Measurements from ENCODE around the gene TIMP4. TPM values are rescaled to one million over a fixed set of nuclear protein-coding genes. Genes with fewer than 3 reads are reported as not detected.

The TIMP4 gene
- total RNA-seq, 1 experiment from 2014 or later: not detected

- no peaks in the 10 kb centered on the region for H3K4me1 ChIP-seq (ENCODE audit: control insufficient read depth, insufficient read depth, low read length)
- no TSS peak for BruUV-seq (replicated peaks)
- no peak for DNase-seq (ENCODE audit: low read depth, low spot score)
- POLR2A ChIA-PET: no interaction called here
- H3K4me3 ChIP-seq (ENCODE audit: low read depth in 2 of 2, low read length in 2 of 2): no peak overlapping the region
- H3K27ac ChIP-seq (ENCODE audit: low read length): no peak overlapping the region
- no peak for TF ChIP-seq POLR2AphosphoS5 (IDR thresholded peaks at IDR 0.05; ENCODE audit: low read depth, low read length)
- no peak for TF ChIP-seq REST (IDR thresholded peaks at IDR 0.05; ENCODE audit: insufficient read depth in 1 of 2, low read depth in 2 of 2, low read length in 1 of 2)
- no peak for TF ChIP-seq TCF7L2 (IDR thresholded peaks at IDR 0.05; ENCODE audit: low read depth, low read length)
- TF ChIP-seq CTCF (IDR thresholded peaks at IDR 0.05): no peak
- no peak for TF ChIP-seq SIN3A (IDR thresholded peaks at IDR 0.05; ENCODE audit: borderline replicate concordance, insufficient read depth, low read depth, low read length)
- CTCF ChIA-PET: interaction anchor here (1.1 kb wide), 1 partner anchor 35 kb away, joined by 3 read pairs; no protein-coding TSS in a partner anchor
- ATAC-seq: no peak
- intact Hi-C loops (cut with micrococcal nuclease; ENCODE audit: unreplicated experiment) (no loop called here), in situ Hi-C loops (cut with HindIII; ENCODE audit: low pct_unique_long_range_greater_than_20kb, low sequenced_read_pairs) (no loop called here)
- no peaks in the 10 kb centered on the region; the same call in 1 of the 2 replicates for H3K9me3 ChIP-seq (ENCODE audit: control insufficient read depth, insufficient read depth, low read depth, low read length)
- H3K36me3 ChIP-seq (ENCODE audit: control insufficient read depth, insufficient read depth, low read length): no peaks in the 10 kb centered on the region
- H3K27me3 ChIP-seq (ENCODE audit: control insufficient read depth, insufficient read depth, low read length): no peaks in the 10 kb centered on the region
These were observed 11.5 kb upstream of the TIMP4 start for GRCh38 chr3:12170207-12170606.

GRCh38 chr3:12165909-12166308 is 7.2 kb upstream of the TIMP4 start:
- POLR2A ChIA-PET: no interaction called here

More at GRCh38 chr3:12165909-12166308, 7.2 kb upstream of the TIMP4 start:
- TF ChIP-seq TCF7L2 (IDR thresholded peaks at IDR 0.05; ENCODE audit: low read depth, low read length): no peak
- no peak for TF ChIP-seq REST (IDR thresholded peaks at IDR 0.05; ENCODE audit: insufficient read depth in 1 of 2, low read depth in 2 of 2, low read length in 1 of 2)
- no peak for TF ChIP-seq CTCF (IDR thresholded peaks at IDR 0.05)
- no peak for TF ChIP-seq SIN3A (IDR thresholded peaks at IDR 0.05; ENCODE audit: borderline replicate concordance, insufficient read depth, low read depth, low read length)
- no peak for TF ChIP-seq POLR2AphosphoS5 (IDR thresholded peaks at IDR 0.05; ENCODE audit: low read depth, low read length)
- in situ Hi-C loops (cut with HindIII; ENCODE audit: low pct_unique_long_range_greater_than_20kb, low sequenced_read_pairs) (no loop called here), intact Hi-C loops (cut with micrococcal nuclease; ENCODE audit: unreplicated experiment) (no loop called here)
- no TSS peak for BruUV-seq (replicated peaks)
- Histone ChIP-seq H3K27me3 (ENCODE audit: control insufficient read depth, insufficient read depth, low read length) (no peaks in the 10 kb centered on the region), H3K4me1 (ENCODE audit: control insufficient read depth, insufficient read depth, low read length) (no peaks in the 10 kb centered on the region), H3K9me3 (ENCODE audit: control insufficient read depth, insufficient read depth, low read depth, low read length) (no peaks in the 10 kb centered on the region), H3K27ac (ENCODE audit: low read length) (no peak overlapping the region), H3K4me3 (ENCODE audit: low read depth in 2 of 2, low read length in 2 of 2) (no peak overlapping the region), H3K36me3 (ENCODE audit: control insufficient read depth, insufficient read depth, low read length) (no peaks in the 10 kb centered on the region)
- CTCF ChIA-PET: no interaction called here
- DNase-seq (ENCODE audit: low read depth, low spot score) (no peak), ATAC-seq (no peak)

Measured in Panc1 (cell line).